Skeletal muscle satellite cell (primary cell): Measurements from ENCODE around the gene ANKRD13D.
A peak's percentile ranks its signal among the peaks of the same experiment; 100 is the strongest.

ENCODE experiments used
- H3K27me3 ChIP-seq: 2 replicates; pipeline ENCODE4 v1.7.0; 2013; ENCODE audit warnings: low read length; ENCODE audit not compliant: control insufficient read depth, insufficient read depth
- H3K36me3 ChIP-seq: 2 replicates; pipeline ENCODE4 v1.7.0; 2013; ENCODE audit warnings: mild to moderate bottlenecking, control low read depth, low read length; ENCODE audit not compliant: insufficient read depth
- H3K4me1 ChIP-seq: 2 replicates; pipeline ENCODE4 v1.7.0; 2013; ENCODE audit warnings: low read length; ENCODE audit not compliant: control insufficient read depth, insufficient read depth
- H3K4me2 ChIP-seq: 2 replicates; pipeline ENCODE4 v1.7.0; 2013; ENCODE audit warnings: mild to moderate bottlenecking, low read length
- H3K4me3 ChIP-seq: 2 replicates; pipeline ENCODE4 v1.7.0; 2013; ENCODE audit warnings: low read length
- H3K9ac ChIP-seq: 2 replicates; pipeline ENCODE4 v1.7.0; 2013; ENCODE audit warnings: mild to moderate bottlenecking, low read depth, low read length, moderate library complexity
- H3K9me3 ChIP-seq: replicated peaks from 2 replicates; pipeline ENCODE4 v1.7.0; 2013; ENCODE audit warnings: mild to moderate bottlenecking, control low read depth, low read length

Gene ANKRD13D

GRCh38 chr11:67292671-67293070, 3.6 kb downstream of the ANKRD13D start:
- Histone ChIP-seq H3K9me3 (peaks cover 5% of the 10 kb centered on the region), H3K27me3 (no peaks in the 10 kb centered on the region), H3K9ac (no peak overlapping the region), H3K4me2 (peak overlapping the region; percentile 2), H3K4me1 (peaks cover 34% of the 10 kb centered on the region), H3K4me3 (no peak overlapping the region), H3K36me3 (peaks cover 48% of the 10 kb centered on the region)

- Histone ChIP-seq H3K36me3 (peaks cover 52% of the 10 kb centered on the region), H3K27me3 (no peaks in the 10 kb centered on the region), H3K9ac (no peak overlapping the region), H3K4me2 (peak overlapping the region; percentile 2), H3K9me3 (peaks cover 5% of the 10 kb centered on the region), H3K4me3 (no peak overlapping the region), H3K4me1 (peaks cover 30% of the 10 kb centered on the region)
Measured at GRCh38 chr11:67293090-67293489, 4.0 kb downstream of the ANKRD13D start.

- peaks cover 5% of the 10 kb centered on the region for H3K9me3 ChIP-seq
- H3K36me3 ChIP-seq = peaks cover 74% of the 10 kb centered on the region
Measured at GRCh38 chr11:67295846-67296245, 6.7 kb downstream of the ANKRD13D start.

GRCh38 chr11:67298786-67299185, 9.7 kb downstream of the ANKRD13D start:
- Histone ChIP-seq H3K9ac (no peak overlapping the region), H3K27me3 (no peaks in the 10 kb centered on the region), H3K4me1 (peaks cover 18% of the 10 kb centered on the region), H3K36me3 (peaks cover 70% of the 10 kb centered on the region), H3K4me3 (no peak overlapping the region), H3K4me2 (no peak overlapping the region), H3K9me3 (peaks cover 5% of the 10 kb centered on the region)

More at GRCh38 chr11:67295846-67296245, 6.7 kb downstream of the ANKRD13D start:
- H3K4me3 ChIP-seq = no peak overlapping the region
- no peak overlapping the region for H3K9ac ChIP-seq
- no peak overlapping the region for H3K4me2 ChIP-seq
- H3K4me1 ChIP-seq = peaks cover 15% of the 10 kb centered on the region
- no peaks in the 10 kb centered on the region for H3K27me3 ChIP-seq

GRCh38 chr11:67299471-67300191, 10.5 kb downstream of the ANKRD13D start:
- Histone ChIP-seq H3K4me1 (peaks cover 26% of the 10 kb centered on the region), H3K36me3 (peaks cover 64% of the 10 kb centered on the region), H3K4me2 (no peak overlapping the region), H3K4me3 (no peak overlapping the region), H3K9me3 (peaks cover 5% of the 10 kb centered on the region), H3K9ac (no peak overlapping the region), H3K27me3 (no peaks in the 10 kb centered on the region)

GRCh38 chr11:67300256-67300755, 11.2 kb downstream of the ANKRD13D start:
- no peak overlapping the region for H3K4me3 ChIP-seq
- H3K9me3 ChIP-seq = peaks cover 5% of the 10 kb centered on the region
- no peak overlapping the region for H3K9ac ChIP-seq
- no peaks in the 10 kb centered on the region for H3K27me3 ChIP-seq
- H3K4me1 ChIP-seq = peaks cover 29% of the 10 kb centered on the region
- peaks cover 60% of the 10 kb centered on the region for H3K36me3 ChIP-seq
- no peak overlapping the region for H3K4me2 ChIP-seq

GRCh38 chr11:67300756-67301312, 11.7 kb downstream of the ANKRD13D start:
- Histone ChIP-seq H3K36me3 (peaks cover 55% of the 10 kb centered on the region), H3K27me3 (no peaks in the 10 kb centered on the region), H3K9me3 (peaks cover 2% of the 10 kb centered on the region), H3K4me2 (no peak overlapping the region), H3K9ac (no peak overlapping the region), H3K4me3 (no peak overlapping the region), H3K4me1 (peaks cover 29% of the 10 kb centered on the region)

- no peak overlapping the region for H3K4me3 ChIP-seq
- no peaks in the 10 kb centered on the region for H3K9me3 ChIP-seq
- H3K9ac ChIP-seq = no peak overlapping the region
- H3K4me2 ChIP-seq = no peak overlapping the region
- no peaks in the 10 kb centered on the region for H3K27me3 ChIP-seq
- H3K36me3 ChIP-seq = peaks cover 50% of the 10 kb centered on the region
- H3K4me1 ChIP-seq = peaks cover 29% of the 10 kb centered on the region
Measured at GRCh38 chr11:67301313-67301921, 12.3 kb downstream of the ANKRD13D start.

- Histone ChIP-seq H3K36me3 (peaks cover 47% of the 10 kb centered on the region), H3K4me1 (peaks cover 29% of the 10 kb centered on the region), H3K9me3 (no peaks in the 10 kb centered on the region), H3K4me2 (peak overlapping the region; percentile 95), H3K27me3 (no peaks in the 10 kb centered on the region), H3K4me3 (no peak overlapping the region), H3K9ac (peak overlapping the region; percentile 88)
Measured at GRCh38 chr11:67301951-67302516, 12.9 kb downstream of the ANKRD13D start.

GRCh38 chr11:67302571-67303131, 13.5 kb downstream of the ANKRD13D start:
- Histone ChIP-seq H3K4me1 (peaks cover 29% of the 10 kb centered on the region), H3K4me3 (peak overlapping the region; percentile 98), H3K4me2 (peak overlapping the region; percentile 95), H3K27me3 (no peaks in the 10 kb centered on the region), H3K36me3 (peaks cover 46% of the 10 kb centered on the region), H3K9ac (peak overlapping the region; percentile 88), H3K9me3 (no peaks in the 10 kb centered on the region)

- Histone ChIP-seq H3K9me3 (no peaks in the 10 kb centered on the region), H3K4me2 (peak within 1 kb of the TSS; percentile 95), H3K4me1 (peaks cover 29% of the 10 kb centered on the region), H3K27me3 (no peaks in the 10 kb centered on the region), H3K4me3 (peak within 1 kb of the TSS; percentile 98), H3K9ac (peak within 1 kb of the TSS; percentile 88), H3K36me3 (peaks cover 40% of the 10 kb centered on the region)
Measured at GRCh38 chr11:67303132-67303834, 14.2 kb downstream of the ANKRD13D start, which contains the start of gene SSH3. TSS of gene SSH3 (plus strand) at chr11:67303530. CDS start at chr11:67303626, 96 bp downstream.
